GM18861 (cell line): ENCODE data around the gene MAJIN.

Experiments used
- ATAC-seq: cut with Tn5 transposase; IDR thresholded peaks from one replicate; pipeline ENCODE4 v1.9.1; 2021; ENCODE audit not compliant: unreplicated experiment

The MAJIN gene

DNA sequence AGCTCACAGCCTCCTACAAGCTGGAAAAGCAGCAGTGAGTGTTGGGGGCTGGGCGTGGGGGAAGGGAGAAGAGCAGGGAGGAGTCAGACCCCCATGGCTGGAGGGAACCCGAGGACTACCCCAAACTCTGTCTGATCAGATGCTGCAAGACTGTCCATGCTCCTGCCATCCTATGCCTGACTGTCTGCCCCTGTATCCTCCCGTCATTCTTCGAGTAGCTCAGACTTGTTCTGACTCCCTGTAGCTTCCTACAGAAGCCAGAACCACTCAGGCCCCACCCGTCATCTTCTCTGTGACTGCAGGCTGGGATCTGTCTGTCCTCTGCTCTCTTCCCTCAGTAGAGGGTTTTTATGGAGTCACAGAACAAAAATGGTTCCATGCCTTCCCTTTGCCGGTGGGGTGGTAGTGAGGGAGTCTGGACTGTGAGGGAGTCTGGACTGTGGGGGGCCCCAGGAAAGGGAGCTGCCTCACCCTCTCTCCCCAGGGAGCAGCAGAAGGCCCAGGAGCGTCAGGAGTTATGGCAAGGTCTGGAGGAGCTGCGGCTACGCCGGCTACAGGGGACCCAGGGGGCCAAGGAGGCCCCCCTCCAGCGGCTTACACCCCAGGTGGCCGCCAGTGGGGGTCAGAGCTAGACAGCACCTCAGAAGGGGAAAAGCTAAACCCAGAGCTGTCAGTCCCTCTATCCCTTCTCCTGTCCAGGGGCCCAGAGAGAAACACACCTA is 38.5 kb downstream of the MAJIN start:
- no peak for ATAC-seq

DNA sequence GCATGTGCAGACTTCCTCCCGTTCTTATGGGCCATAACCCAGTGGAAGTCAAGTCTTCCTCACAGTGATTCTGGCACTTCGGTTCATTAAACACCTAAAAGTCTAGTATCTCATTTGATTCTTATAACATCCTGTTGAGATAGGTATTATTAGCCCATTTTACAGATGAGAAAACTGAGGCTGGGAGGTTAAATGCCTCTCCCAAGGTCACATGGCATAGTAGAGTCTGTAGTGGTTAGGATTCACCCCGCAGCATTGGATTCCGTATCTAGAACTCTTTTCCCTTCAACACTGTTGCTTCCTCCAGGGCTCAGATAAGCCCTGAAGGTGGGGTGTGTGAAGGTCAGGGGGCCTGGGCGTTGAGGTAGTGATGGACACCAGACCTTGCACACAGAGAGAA is 39.6 kb downstream of the MAJIN start:
- no peak for ATAC-seq

DNA sequence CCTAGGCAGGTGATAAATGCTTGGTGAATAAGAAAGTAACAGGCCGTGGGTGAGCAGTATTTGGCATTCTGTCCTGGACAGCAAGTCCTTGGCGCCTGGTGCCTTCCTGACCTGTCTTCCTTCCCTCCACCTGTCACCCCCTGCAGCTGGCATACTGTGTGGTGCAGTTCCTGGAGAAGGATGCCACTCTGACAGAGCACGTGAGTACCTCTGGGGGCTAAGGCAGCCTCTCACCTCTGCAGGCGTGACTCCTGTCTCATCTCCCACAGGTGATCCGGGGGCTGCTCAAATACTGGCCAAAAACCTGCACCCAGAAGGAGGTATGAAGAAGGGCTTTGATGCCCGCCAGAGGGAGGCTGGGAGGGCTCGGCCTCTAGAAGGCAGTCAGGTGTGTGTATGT is 40.6 kb downstream of the MAJIN start:
- no peak for ATAC-seq

DNA sequence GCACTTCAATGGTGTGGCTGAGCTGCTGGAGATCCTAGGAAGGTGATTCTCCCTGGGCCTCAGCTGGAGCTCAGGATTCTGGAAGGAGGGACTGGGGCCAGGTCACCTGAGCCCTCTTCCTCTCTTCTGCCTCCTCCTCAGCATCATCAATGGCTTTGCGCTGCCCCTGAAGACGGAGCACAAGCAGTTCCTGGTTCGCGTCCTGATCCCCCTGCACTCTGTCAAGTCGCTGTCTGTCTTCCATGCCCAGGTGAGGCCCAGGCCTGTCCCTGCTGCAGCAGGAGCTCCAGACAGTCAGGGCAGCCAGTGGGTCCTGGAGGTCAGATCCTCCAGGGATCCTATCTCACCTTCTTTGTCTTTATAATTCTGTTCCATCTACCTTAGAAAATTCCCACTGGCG is 41.6 kb downstream of the MAJIN start:
- ATAC-seq: no peak

DNA sequence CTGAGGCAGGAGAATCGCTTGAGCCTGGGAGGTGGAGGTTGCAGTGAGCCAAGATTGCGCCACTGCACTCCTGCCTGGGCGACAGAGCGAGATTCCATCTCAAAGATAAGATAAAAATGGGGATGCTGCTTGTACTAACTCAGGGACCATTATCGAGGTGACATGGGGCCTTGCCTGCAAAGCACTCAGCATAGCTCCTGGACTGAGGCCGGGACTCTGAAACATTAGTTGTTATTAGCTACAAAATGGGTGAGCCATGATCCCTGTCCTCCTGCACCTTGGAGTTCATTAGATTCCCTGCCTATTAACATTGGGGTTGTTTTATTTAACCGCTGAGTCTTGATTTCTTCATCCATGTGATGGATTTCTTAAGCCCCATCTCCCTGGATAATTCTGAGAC is 42.3 kb downstream of the MAJIN start:
- no peak for ATAC-seq

DNA sequence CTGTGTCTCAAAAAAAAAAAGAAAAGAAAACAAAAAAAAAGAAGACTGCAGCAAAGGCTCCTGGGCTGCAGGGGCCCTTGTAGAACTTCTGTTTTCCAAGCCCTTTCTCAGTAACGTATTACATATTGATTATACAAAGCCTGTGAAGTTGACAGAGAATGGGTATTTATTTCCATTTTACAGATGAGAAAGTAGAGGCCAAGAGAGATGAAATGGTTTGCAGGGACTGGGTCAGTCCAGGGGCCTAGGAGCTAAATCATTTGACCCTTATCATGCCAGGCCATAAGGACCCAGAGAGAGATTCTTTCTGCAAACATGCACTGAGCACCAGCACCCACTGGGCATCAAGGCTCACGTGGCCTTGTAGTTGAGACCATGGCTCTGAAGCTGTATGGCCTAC is 43.0 kb downstream of the MAJIN start:
- ATAC-seq: no peak

DNA sequence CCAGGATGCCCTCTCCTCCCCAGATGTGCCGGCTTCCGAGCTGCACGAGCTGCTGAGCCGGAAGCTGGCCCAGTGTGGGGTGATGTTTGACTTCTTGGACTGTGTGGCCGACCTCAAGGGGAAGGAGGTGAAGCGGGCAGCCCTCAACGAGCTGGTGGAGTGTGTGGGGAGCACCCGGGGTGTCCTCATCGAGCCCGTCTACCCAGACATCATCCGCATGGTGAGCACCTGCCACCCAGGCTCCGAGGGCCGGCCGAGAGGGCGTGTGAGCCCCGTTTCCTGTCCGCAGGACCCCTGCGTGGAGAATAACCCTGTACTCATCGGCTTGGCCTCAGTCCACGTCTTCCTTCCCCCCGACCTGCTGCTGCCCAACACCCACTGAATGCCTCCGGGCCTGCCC is 45.2 kb downstream of the MAJIN start:
- ATAC-seq: no peak

DNA sequence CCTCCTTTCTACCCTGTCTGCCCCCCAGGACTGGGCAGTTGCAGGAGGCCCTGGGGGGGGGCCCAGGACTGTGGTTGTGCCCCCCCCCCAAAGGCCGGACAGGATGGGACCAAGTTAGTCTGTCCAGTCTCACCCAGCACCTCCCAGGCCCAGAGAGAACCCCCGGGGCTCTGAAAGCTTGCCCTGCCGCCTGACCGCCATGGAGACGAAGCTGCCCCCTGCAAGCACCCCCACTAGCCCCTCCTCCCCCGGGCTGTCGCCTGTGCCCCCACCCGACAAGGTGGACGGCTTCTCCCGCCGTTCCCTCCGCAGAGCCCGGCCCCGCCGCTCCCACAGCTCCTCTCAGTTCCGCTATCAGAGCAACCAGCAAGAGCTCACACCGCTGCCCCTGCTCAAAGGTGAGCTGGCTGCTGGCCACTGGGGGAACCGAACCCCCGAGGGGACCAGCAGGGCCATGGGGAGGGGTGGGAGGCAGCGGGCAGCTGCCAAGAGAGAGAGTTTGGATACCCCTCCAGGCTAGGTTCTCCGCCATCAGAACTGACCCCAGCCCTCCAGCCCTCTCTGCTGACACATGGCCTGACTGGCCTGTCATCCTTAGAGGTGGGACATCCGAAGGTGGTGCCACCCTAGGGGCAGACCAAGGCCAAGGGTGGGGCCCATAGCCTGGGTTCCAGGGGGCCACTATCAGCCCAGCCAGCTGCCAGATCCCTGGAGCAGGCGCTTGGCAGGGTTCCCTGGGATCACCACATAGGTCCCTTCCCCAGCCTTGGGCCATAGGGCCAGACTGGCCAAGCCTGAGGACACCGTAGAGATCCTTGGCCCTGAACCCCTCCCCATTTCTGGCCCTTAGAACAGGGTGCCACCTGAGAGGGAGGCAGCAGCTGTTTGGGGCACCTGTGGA is 46.1 kb downstream of the MAJIN start:
- no peak for ATAC-seq

DNA sequence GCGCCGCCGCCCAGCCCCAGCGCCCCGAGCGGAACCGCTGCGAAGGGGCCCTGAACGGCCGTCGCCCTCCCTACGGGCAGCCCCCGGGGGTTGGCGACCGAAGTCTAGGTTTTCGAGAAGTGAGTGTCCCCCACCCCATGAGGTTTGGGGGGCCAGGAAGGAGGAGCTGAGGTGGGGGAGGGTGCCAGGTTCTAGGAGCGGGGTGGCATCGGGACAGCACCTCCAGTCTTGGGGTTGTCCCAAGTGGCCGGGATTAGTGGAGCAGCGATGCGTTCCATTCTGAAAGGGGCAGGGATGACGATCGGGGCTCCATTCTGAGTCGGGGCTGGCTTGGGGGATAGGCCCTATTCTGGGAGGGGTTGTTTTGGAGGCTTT is 47.0 kb downstream of the MAJIN start:
- no peak for ATAC-seq

DNA sequence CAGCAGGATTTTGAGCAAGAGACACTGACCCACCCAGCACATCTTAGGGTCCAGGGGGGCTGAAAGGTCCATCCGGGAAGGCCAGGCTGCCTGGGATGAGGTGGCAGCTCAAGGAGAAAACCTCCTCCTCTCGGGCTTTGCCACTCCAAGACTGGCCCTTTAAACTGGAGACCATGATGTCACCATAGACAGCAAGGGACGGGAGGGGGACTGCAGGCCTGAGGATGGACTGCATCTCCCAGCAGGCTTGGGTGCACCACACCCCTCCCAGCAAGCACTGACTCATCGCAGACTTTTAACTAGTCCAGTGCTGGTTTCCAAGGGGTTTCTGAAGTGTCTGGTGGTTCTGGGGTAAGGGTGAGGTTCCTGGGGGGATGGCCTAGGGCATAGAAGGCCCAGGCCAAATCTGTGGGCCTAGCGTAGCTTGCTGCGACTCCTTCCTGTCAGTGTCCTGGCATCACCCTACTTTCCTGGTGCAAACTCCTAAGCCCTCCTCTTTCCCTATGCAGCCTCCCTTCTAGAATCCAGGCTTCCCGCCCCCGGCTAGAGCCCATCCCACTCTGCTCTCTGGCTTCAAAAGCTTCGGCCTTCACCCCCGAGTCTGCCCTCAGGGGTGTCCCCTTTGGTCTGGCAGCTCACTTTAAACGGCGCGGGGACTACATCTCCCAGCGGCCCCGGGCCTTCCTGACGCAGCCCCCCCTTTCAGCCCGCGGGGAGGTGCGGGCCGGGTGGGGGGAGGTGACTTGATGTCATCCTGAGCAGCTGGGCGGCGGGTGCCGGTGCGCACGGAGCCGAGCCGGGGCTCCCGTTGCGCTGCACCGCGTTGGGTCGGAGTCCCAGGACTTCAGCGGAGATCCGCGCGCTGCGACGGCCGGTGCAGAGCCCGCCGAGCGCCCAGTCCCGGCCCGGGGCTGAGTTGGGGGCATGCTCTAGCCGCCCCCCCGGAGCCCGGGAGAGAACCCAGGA is 47.7 kb downstream of the MAJIN start, which contains the start of gene PPP2R5B:
PPP2R5B (plus strand) TSS at position 746 of the 966 bp plus-strand sequence. CDS start 1,046 bp downstream, outside the sequence.
- ATAC-seq: peak; percentile 67

DNA sequence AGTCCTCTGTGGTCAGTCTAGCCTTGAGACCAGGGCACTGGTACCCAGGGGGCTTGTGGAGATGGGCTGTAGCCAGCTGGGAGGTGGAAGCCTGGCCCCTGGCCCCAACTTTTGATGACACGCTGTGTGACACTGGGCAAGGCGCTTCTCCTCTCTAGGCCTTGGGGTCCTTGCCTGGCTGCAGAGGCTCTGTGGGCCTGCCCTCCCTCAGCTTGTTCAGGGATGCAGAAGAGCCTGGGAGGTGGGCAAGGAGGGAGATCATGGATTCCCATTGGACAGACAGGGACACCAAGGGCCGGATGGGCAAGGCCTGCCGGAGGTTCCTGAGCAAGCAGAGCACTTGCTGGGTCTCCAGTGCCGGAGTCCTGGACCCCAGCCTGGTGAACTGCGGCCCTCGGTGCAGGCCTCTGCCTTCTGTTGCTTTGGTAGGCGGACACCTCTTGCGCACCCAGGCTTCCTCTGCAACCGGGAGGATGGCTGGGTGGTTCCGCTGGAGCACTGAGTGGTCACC is 48.7 kb downstream of the MAJIN start:
- no peak for ATAC-seq

DNA sequence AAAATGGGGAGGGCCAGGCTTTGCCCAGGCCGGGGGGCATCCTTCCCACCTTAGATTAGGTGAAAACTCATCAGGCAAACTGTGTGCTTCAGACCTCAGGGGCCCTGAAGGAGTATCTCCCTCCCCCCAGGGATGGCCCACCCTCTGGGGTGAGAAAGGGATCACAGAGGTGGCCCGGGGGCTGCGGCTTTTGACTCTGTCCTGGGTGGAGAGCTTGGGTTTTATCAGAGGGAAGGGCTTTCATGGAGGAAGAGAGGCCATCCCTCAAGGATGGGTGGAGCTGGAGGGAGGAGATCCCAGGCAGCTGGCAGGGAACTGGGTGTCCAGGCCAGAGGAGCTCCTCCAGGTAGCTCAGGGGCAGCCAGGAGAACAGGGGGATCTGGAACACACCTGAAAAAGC is 50.5 kb downstream of the MAJIN start:
- ATAC-seq: no peak

DNA sequence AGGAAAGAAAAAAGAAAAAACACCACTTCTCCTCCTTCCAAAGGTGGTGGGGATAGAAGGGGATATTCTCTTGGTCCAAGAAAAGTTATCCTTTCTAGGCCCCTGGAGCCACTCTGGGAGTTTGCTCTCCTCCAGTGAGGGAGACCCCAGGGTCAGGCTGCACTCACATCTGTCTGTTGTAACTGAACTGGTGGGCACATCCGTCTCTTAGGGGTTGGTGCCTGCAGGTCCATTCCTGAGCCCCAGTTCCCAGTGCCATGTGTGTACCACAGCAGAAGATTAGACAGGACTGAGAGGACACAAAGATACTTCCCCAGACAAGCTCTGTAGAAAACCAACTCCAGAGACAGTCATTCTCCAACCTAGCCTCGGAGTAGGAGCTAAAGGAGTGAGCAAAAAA is 51.8 kb downstream of the MAJIN start:
- no peak for ATAC-seq

DNA sequence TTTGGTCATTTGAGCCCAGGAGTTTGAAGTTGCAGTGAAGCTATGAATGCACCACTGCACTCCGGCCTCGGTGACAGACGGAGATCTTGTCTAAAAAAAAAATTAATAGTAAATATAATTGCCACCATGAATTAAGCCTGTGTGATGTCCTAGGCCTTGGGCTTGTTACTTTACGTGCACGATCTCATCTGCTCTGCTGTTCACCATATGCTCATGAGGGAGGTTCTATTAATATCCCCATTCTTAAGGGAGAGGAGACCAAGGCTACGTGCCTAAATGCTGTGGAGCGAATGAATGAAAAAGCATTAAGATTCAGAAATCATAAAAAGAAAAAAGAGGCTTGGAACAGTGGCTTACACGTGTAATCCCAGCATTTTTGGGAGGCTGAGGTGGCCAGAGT is 52.3 kb downstream of the MAJIN start:
- ATAC-seq: no peak

DNA sequence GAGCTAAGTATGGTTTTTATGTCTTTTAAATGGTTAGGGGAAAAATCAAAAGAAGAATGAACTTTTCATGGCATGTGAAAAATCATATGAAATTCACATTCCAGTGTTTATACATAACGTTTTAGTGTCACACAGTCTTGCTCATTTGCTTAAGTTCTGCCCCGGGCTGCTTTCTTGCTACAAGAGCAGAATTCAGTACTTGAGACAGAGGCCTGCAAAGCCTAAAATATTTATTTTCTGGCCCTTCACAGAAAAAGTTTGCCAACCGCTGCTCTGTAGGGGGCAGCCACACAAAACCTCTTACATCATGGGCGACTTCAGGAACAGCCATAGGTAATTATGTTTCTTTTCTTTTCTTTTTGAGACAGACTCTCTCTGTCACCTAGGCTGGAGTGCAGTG is 53.9 kb downstream of the MAJIN start:
- no peak for ATAC-seq

DNA sequence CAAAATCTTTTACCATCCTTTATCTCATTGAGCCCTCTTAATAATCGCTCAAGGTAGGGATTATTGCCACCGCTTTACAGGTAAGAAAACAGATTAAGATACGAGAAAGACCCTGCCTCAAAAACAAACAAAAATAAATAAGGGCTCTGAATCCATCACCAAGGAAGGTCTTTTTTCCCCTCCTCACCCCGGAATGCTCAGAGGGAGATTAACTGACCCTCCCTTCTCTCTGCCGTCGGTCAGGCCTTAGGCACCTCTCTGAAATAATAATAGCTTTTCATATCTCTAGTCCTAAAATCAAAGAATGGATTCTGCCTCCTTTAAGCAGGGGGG is 54.3 kb downstream of the MAJIN start:
- no peak for ATAC-seq

DNA sequence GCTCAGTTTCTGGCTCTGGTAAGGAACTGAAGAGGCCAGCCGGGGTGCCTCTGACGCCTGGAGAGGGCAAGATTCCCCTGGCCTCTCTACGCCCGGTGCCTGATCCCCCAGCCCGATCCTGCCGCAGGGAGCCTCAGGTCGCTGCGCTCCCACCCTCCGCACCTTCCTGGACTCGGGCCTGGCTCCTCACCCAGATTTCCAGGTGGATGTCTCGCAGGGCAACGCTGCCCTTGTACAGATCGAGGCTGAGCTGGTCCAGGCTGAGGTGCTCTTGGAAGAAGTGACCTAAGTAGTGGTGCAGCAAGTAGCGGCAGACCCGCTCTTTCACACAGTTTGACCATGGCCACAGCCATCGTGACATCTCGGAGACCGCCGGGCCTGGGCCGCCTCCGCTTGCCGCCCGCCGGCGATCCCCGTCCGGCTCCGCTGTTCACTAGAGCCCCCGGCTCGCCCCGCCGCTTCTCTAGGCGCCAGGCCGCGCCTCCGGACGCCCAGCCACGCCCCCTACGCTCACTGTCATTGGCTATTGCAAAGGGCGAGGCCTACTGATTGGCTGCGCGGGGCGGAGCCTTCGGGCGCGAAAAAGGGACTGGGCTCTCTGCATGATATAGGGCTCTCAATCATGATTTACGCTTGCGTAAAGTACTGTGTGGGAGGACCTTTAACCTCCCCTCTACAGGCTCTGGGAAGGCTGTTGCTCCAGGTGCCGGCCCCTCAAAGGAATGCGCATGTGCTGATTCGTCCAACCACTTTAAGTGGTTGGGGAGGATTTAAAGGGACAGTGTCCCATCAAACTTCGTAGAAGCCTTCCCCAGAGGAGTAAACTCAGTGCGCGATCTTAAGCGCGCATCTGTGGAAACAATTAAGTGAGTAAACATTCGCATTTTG is 54.9 kb downstream of the MAJIN start, which contains the start of gene ATG2A:
ATG2A (minus strand) TSS at position 435 of the 888 bp plus-strand sequence; CDS start at position 361, 74 bp downstream.
- peak; percentile 90 for ATAC-seq

DNA sequence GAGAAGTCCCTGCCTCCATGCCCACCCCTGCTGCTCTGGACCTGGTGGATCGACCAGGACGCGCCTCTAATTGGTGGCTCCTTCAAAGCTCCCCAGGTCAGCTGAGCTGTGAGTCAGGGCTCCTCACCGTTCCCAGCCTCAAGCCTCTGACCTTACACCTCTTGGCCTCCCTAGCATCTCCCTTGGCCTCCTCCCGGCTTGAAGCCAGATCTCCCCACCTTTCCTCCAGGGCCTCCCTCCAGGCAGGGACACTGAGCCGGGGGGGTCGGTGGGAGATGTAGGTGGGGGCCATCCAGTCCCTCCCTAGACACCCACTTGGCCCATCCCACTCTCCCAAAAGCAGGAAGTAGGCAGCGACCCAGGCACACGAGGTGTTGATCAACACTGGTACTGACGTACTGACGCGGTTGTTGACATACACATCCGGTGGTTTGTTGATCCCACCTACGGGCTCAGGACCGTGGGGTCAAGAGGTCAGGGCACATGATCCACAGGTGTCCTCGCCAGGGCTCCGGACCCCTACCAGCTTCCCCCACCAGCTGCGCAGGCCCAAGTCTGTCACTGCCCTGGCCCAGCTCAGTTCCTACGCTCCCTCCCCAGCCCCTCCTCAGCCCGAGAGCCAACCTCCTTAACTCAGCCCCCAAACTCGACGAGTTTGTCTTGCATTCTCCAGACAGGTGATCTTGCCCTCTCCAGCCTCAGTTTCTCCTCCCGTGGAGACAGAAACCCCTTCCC is 55.7 kb downstream of the MAJIN start:
- no peak for ATAC-seq

DNA sequence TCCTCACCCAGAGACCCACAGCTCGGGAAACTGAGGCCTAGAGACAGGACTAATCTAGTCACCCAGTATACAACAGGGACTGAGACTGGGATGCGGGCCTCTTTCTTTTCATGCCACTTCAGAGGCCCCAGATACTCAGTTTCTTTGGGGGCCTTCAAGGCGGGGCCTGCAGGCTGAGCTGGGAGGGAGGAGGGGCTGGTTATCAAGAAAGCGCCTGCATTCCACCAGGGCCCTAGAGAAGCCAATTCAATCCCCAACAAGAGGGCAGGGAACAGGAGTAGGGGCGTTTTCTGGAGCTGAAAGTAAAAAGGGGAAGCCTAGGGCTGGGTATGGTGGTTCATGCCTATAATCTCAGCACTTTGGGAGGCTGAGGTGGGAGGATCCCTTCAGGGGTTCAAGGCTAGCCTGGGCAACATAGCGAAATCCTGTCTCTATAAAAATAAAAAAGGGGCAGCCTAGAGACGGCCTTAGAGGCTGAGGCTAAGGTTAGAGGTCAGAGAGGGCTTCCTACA is 56.5 kb downstream of the MAJIN start:
- no peak for ATAC-seq
